Subcutaneous abdominal adipose tissue (tissue), 5 donors: Measurements from ENCODE around the gene LRBA.
"Not testable (repeated sequence)": the region's sequence is repeated elsewhere in the genome, so short reads cannot be mapped to it uniquely, and the experiment has no call there.

Experiments
- H3K27ac ChIP-seq: one replicate; pipeline ENCODE4 v1.7.0; 2013; ENCODE audit warnings: low read depth, mild to moderate bottlenecking, inconsistent platforms, low read length, moderate library complexity
- H3K27me3 ChIP-seq, 5 donors: one replicate each; pipeline ENCODE4 v1.7.0; 2013; ENCODE audit warnings: low read length in 5 of 5, inconsistent platforms in 1 of 5; ENCODE audit not compliant: control insufficient read depth in 5 of 5, insufficient read depth in 4 of 5
- H3K36me3 ChIP-seq, 5 donors: one replicate each; pipeline ENCODE4 v1.7.0; 2013; ENCODE audit warnings: low read length in 5 of 5; ENCODE audit not compliant: control insufficient read depth in 5 of 5, insufficient read depth in 5 of 5
- H3K4me1 ChIP-seq, 5 donors: one replicate each; pipeline ENCODE4 v1.7.0; 2013; ENCODE audit warnings: low read length in 5 of 5, mild to moderate bottlenecking in 3 of 5, moderate library complexity in 1 of 5; ENCODE audit not compliant: control insufficient read depth in 5 of 5, insufficient read depth in 5 of 5
- H3K4me3 ChIP-seq, 5 donors: one replicate each; pipeline ENCODE4 v1.7.0; 2013; ENCODE audit warnings: low read length in 5 of 5, low read depth in 1 of 5
- H3K9ac ChIP-seq, 5 donors: one replicate each; pipeline ENCODE4 v1.7.0; 2013; ENCODE audit warnings: low read length in 5 of 5, mild to moderate bottlenecking in 4 of 5, moderate library complexity in 3 of 5
- H3K9me3 ChIP-seq, 5 donors: one replicate each; pipeline ENCODE4 v1.7.0; 2013; ENCODE audit warnings: low read length in 5 of 5; ENCODE audit not compliant: control insufficient read depth in 5 of 5
- donor health status: healthy.
- donor health status: healthy.
- donor health status: healthy.
- donor health status: healthy.
- donor health status: healthy.

Gene LRBA

DNA sequence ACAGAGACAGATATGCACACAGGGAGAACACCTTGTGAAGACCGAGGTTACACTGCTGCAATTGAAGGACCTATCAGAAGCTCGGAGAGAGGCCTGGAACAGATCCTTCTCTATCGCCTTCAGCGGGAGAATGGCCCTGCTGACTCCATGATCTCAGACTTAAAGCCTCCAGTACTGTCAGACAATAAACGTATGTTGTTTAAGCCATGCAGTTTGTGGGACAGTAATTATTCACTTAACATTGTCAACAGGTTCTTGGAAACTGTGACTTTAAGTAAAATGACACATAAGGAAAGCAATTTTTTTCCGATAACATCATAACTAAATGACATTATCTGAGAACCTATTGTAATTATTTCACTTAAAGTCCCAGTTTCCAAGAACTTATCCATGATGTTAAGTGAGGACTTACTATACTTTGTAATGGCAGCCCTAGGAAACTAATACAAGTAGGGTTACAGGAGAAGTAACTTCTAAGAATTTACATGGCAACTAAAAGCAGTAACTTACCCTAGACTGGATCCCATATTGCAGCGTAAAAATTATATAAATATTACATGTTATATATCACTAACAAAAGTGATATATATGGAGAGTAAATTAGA lies 613.9 kb downstream of the LRBA start:
- Histone ChIP-seq H3K9ac (no peak overlapping the region), H3K4me1 (no peaks in the 10 kb centered on the region), H3K36me3 (peaks cover 0 to 3% (median 0%) of the 10 kb centered on the region in 5 donors), H3K27me3 (no peaks in the 10 kb centered on the region), H3K4me3 (no peak overlapping the region), H3K9me3 (no peaks in the 10 kb centered on the region), H3K27ac (no peak overlapping the region)

DNA sequence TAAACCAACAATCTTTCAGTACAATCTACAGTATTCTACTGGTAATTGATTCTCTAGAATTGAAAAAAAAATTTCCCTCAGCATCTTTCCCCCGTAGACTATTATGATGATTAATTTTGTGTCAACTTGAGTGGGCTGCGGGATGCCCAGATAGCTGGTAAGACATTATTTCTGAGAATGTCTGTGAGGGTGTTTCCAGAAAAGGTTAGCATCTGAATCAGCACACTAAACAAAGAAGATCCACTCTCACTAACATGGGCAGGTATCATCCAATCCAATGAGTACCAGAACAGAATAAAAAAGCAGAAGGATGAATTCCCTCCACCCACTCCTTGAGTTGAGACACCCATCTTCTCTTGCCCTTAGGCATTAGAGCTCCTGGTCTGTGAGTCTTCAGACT lies 619.2 kb downstream of the LRBA start:
- no peak overlapping the region for H3K9ac ChIP-seq
- H3K4me3 ChIP-seq, result no peak overlapping the region
- no peaks in the 10 kb centered on the region for H3K27me3 ChIP-seq
- no peaks in the 10 kb centered on the region for H3K9me3 ChIP-seq
- no peaks in the 10 kb centered on the region for H3K4me1 ChIP-seq
- peaks cover 0 to 3% (median 0%) of the 10 kb centered on the region in 5 donors for H3K36me3 ChIP-seq
- H3K27ac ChIP-seq, result no peak overlapping the region

- Histone ChIP-seq H3K36me3 (no peaks in the 10 kb centered on the region), H3K27me3 (no peaks in the 10 kb centered on the region), H3K4me1 (no peaks in the 10 kb centered on the region), H3K9me3 (no peaks in the 10 kb centered on the region), H3K4me3 (no peak overlapping the region), H3K9ac (no peak overlapping the region), H3K27ac (no peak overlapping the region)
Measured at GRCh38 chr4:150394046-150394445, 621.0 kb downstream of the LRBA start.

DNA sequence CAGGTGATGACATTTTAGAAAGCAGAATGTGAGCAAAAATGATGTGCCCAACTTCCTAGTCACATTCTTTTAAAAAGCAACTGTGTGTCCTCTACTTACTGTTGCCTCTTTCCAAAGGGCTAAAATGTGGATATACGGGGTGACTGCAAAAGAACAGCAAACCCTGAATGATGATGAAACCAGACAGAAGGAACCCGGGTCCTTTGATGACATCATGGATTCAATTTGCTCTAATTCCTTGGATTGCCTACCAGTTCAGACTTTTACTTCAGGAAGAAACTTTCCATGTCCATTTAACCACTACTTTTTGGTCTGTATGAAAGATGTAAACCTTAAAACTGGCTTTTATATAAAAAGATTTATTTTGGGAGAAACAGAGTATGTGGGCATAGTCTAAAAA lies 624.0 kb downstream of the LRBA start:
- no peaks in the 10 kb centered on the region for H3K4me1 ChIP-seq
- no peaks in the 10 kb centered on the region for H3K36me3 ChIP-seq
- H3K9ac ChIP-seq, result no peak overlapping the region
- H3K4me3 ChIP-seq, result no peak overlapping the region
- no peaks in the 10 kb centered on the region for H3K9me3 ChIP-seq
- no peaks in the 10 kb centered on the region for H3K27me3 ChIP-seq
- no peak overlapping the region for H3K27ac ChIP-seq

- H3K27ac ChIP-seq, result no peak overlapping the region
- no peaks in the 10 kb centered on the region for H3K27me3 ChIP-seq
- peaks cover under 1 to 5% (median 3%) of the 10 kb centered on the region in 5 donors for H3K4me1 ChIP-seq
- H3K36me3 ChIP-seq, result no peaks in the 10 kb centered on the region
- no peak overlapping the region for H3K9ac ChIP-seq
- H3K4me3 ChIP-seq, result no peak overlapping the region
- no peaks in the 10 kb centered on the region for H3K9me3 ChIP-seq
Measured at GRCh38 chr4:150390531-150390910, 624.6 kb downstream of the LRBA start.

GRCh38 chr4:150389896-150390530 lies 625.1 kb downstream of the LRBA start:
- H3K4me1 ChIP-seq, result peaks cover 2 to 8% (median 5%) of the 10 kb centered on the region in 5 donors
- no peak overlapping the region for H3K9ac ChIP-seq
- no peaks in the 10 kb centered on the region for H3K9me3 ChIP-seq
- no peaks in the 10 kb centered on the region for H3K27me3 ChIP-seq
- H3K36me3 ChIP-seq, result no peaks in the 10 kb centered on the region
- no peak overlapping the region for H3K4me3 ChIP-seq
- H3K27ac ChIP-seq, result no peak overlapping the region

DNA sequence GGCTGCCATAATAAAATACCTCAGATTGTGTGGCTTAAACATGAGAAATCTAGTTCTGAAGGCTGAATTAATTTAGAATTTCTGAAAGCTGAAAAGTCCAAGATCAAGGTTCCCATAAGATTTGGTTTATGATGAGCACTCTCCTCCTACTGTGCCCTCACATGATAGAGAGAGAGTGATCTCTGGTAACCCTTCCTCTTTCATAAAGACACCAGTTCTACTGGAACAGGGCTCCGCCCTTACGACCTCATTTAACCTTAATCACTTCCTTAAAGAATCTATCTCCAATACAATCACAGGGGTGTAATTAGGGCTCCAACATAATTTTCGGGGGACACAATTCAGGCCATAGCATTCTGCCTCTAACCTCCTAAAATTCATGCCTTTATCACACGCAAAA lies 627.1 kb downstream of the LRBA start:
- Histone ChIP-seq H3K27ac (no peak overlapping the region), H3K4me1 (peaks cover 2 to 8% (median 5%) of the 10 kb centered on the region in 5 donors), H3K9me3 (no peaks in the 10 kb centered on the region), H3K9ac (no peak overlapping the region), H3K4me3 (no peak overlapping the region), H3K27me3 (no peaks in the 10 kb centered on the region), H3K36me3 (no peaks in the 10 kb centered on the region)

GRCh38 chr4:150386415-150386814 lies 628.7 kb downstream of the LRBA start:
- not testable (repeated sequence) for H3K36me3 ChIP-seq, H3K4me3 ChIP-seq, H3K27ac ChIP-seq, H3K27me3 ChIP-seq, H3K9ac ChIP-seq, H3K4me1 ChIP-seq, H3K9me3 ChIP-seq

DNA sequence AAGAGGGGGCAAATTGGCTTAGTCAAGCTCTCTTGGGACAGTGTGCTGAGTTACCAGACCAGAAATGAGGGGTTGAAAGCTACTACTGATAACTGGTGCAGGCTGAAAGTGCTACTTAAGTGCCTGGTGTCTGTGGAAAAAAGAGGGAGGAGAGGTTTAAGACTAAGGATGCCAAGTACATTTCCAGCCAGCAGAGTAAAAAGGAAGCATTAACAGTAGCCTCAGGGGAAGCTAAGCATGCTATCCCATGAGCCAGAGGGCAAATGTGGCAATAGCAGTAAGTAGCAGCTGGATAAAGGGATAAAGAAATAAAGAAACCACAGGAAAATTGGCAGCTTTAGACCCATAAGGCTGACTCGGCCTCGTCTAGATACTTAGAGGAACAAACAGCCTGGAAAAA lies 629.5 kb downstream of the LRBA start:
- no peaks in the 10 kb centered on the region for H3K27me3 ChIP-seq
- peaks cover 2 to 8% (median 5%) of the 10 kb centered on the region in 5 donors for H3K4me1 ChIP-seq
- H3K9ac ChIP-seq, result peak overlapping the region in 1 of 5 donors; percentile 16
- no peak overlapping the region for H3K4me3 ChIP-seq
- no peaks in the 10 kb centered on the region for H3K9me3 ChIP-seq
- no peaks in the 10 kb centered on the region for H3K36me3 ChIP-seq
- no peak overlapping the region for H3K27ac ChIP-seq

DNA sequence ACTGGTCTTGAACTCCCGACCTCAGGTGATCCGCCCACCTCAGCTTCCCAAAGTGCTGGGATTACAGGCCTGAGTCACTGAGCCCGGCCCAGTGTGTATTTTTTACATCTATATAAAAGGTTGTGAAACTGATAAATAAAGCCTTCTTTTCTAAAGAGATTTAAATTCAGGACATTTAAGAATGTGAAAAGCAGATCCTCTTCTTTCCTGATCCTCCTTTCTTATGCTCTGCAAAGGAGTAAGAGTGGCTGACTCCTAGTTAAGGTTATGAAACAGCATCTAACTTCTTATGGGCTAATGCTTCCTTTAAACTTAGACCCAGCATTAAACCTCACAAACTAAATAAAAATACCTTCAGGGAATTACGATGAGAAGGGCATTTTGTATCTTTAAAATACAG lies 630.8 kb downstream of the LRBA start:
- H3K9ac ChIP-seq, result no peak overlapping the region
- peaks cover 2 to 8% (median 5%) of the 10 kb centered on the region in 5 donors for H3K4me1 ChIP-seq
- H3K9me3 ChIP-seq, result no peaks in the 10 kb centered on the region
- H3K36me3 ChIP-seq, result no peaks in the 10 kb centered on the region
- no peaks in the 10 kb centered on the region for H3K27me3 ChIP-seq
- H3K27ac ChIP-seq, result no peak overlapping the region
- no peak overlapping the region for H3K4me3 ChIP-seq
